Neural progenitor cell (in vitro differentiated cells): ENCODE measurements around the gene FAF1. TPM values are rescaled to one million over a fixed set of nuclear protein-coding genes. Genes with fewer than 3 reads are reported as not detected.

Source experiments
- DNase-seq: peaks from one replicate; pipeline ENCODE4 v3.0.0-alpha.2; 2016; ENCODE audit warnings: low spot score
- H2AFZ ChIP-seq: fragments of 200-600 bp; sonication (generic); replicated peaks from 2 replicates; pipeline ENCODE4 v1.6.1; 2016; ENCODE audit warnings: antibody characterized with exemption
- H3F3A ChIP-seq: fragments of 200-600 bp; sonication (generic); 2 replicates; pipeline ENCODE4 v1.6.1; 2016; ENCODE audit warnings: antibody characterized with exemption, low read depth
- H3K27ac ChIP-seq: fragments of 200-600 bp; sonication (generic); 2 replicates; pipeline ENCODE4 v1.5.1; 2016; ENCODE audit warnings: mild to moderate bottlenecking
- H3K27me3 ChIP-seq: fragments of 200-600 bp; sonication (generic); 2 replicates; pipeline ENCODE4 v1.6.1; 2016; ENCODE audit warnings: mild to moderate bottlenecking, moderate library complexity
- H3K36me3 ChIP-seq: fragments of 200-600 bp; sonication (generic); 2 replicates; pipeline ENCODE4 v1.5.1; 2016
- H3K4me1 ChIP-seq: fragments of 200-600 bp; sonication (generic); 2 replicates; pipeline ENCODE4 v1.6.1; 2016; ENCODE audit warnings: mixed run types
- H3K4me2 ChIP-seq: fragments of 200-600 bp; sonication (generic); 2 replicates; pipeline ENCODE4 v1.6.1; 2016
- H3K4me3 ChIP-seq: fragments of 200-600 bp; sonication (generic); 2 replicates; pipeline ENCODE4 v1.5.1; 2016
- H3K79me2 ChIP-seq: fragments of 200-600 bp; sonication (generic); 2 replicates; pipeline ENCODE4 v1.6.1; 2016; ENCODE audit warnings: low read depth
- H3K9ac ChIP-seq: fragments of 200-600 bp; sonication (generic); 2 replicates; pipeline ENCODE4 v1.6.1; 2016
- H3K9me3 ChIP-seq: fragments of 200-600 bp; sonication (generic); 2 replicates; pipeline ENCODE4 v1.5.1; 2016; ENCODE audit warnings: low read depth
- H4K20me1 ChIP-seq: fragments of 200-600 bp; sonication (generic); 2 replicates; pipeline ENCODE4 v1.6.1; 2016; ENCODE audit warnings: low read depth
- H3K27ac Mint-ChIP-seq: 3 replicates; pipeline ENCODE4 v1.8.0; 2021; ENCODE audit warnings: mixed read lengths
- H3K27me3 Mint-ChIP-seq: 2 replicates; pipeline ENCODE4 v1.8.0; 2022; ENCODE audit warnings: low read depth, mild to moderate bottlenecking, inconsistent platforms, moderate library complexity, mixed read lengths; ENCODE audit not compliant: insufficient read depth
- H3K36me3 Mint-ChIP-seq: 3 replicates; pipeline ENCODE4 v1.8.0; 2021; ENCODE audit warnings: mixed read lengths
- H3K4me1 Mint-ChIP-seq: 3 replicates; pipeline ENCODE4 v1.8.0; 2021; ENCODE audit warnings: mixed read lengths
- H3K4me3 Mint-ChIP-seq: 3 replicates; pipeline ENCODE4 v1.8.0; 2021; ENCODE audit warnings: mild to moderate bottlenecking, moderate library complexity, mixed read lengths
- H3K9me3 Mint-ChIP-seq: 3 replicates; pipeline ENCODE4 v1.8.0; 2020; ENCODE audit warnings: mixed read lengths
- CTCF ChIP-seq: fragments of 200-600 bp; sonication (generic); IDR thresholded peaks from 2 replicates; pipeline ENCODE4 v1.5.1; 2017; ENCODE audit warnings: antibody characterized with exemption, mild to moderate bottlenecking
- EZH2 ChIP-seq: fragments of 200-600 bp; sonication (generic); IDR thresholded peaks from 2 replicates; pipeline ENCODE4 v1.6.1; 2017; ENCODE audit warnings: antibody characterized with exemption, mild to moderate bottlenecking, moderate library complexity
- EZH2phosphoT487 ChIP-seq: fragments of 200-600 bp; sonication (generic); IDR thresholded peaks from 2 replicates; pipeline ENCODE4 v1.6.1; 2017; ENCODE audit warnings: antibody characterized with exemption
- total RNA-seq: library from RNA; depleted of rRNA; stranded (reverse); fragments of >200 nt; gene quantifications from 2 replicates; pipeline ENCODE4 v1.2.3, GENCODE V29; 2015; ENCODE audit warnings: low replicate concordance

FAF1 gene
- total RNA-seq, 1 donor from 2014 or later: 103 TPM

- no peak overlapping the region for H3K4me2 ChIP-seq
- H3K27ac Mint-ChIP-seq: no peak overlapping the region
- no peak for TF ChIP-seq EZH2phosphoT487
- TF ChIP-seq EZH2: no peak
- no peak for TF ChIP-seq CTCF
- peaks cover 4% of the 10 kb centered on the region for H3K4me1 Mint-ChIP-seq
- H3K4me1 ChIP-seq: no peaks in the 10 kb centered on the region
- no peak overlapping the region for H2AFZ ChIP-seq
- H3K36me3 Mint-ChIP-seq: no peaks in the 10 kb centered on the region
- H3K27me3 ChIP-seq: no peaks in the 10 kb centered on the region
- H3K9ac ChIP-seq: no peak overlapping the region
- no peaks in the 10 kb centered on the region for H3F3A ChIP-seq
- H4K20me1 ChIP-seq: no peaks in the 10 kb centered on the region
- no peaks in the 10 kb centered on the region for H3K36me3 ChIP-seq
- no peak overlapping the region for H3K4me3 ChIP-seq
- no peaks in the 10 kb centered on the region for H3K27me3 Mint-ChIP-seq
- H3K4me3 Mint-ChIP-seq: no peak overlapping the region
- H3K9me3 Mint-ChIP-seq: no peaks in the 10 kb centered on the region
- no peak overlapping the region for H3K27ac ChIP-seq
- no peaks in the 10 kb centered on the region for H3K79me2 ChIP-seq
- DNase-seq: no peak
- no peaks in the 10 kb centered on the region for H3K9me3 ChIP-seq
These were observed 314.9 kb downstream of the FAF1 start for GRCh38 chr1:50645139-50645538.

GRCh38 chr1:50644447-50645105 lies 315.5 kb downstream of the FAF1 start:
- Mint-ChIP-seq H3K36me3 (no peaks in the 10 kb centered on the region), H3K27me3 (no peaks in the 10 kb centered on the region), H3K27ac (no peak overlapping the region), H3K4me3 (no peak overlapping the region), H3K4me1 (peaks cover 4% of the 10 kb centered on the region), H3K9me3 (no peaks in the 10 kb centered on the region)
- H3K9ac ChIP-seq: no peak overlapping the region
- DNase-seq: no peak
- H3F3A ChIP-seq: no peaks in the 10 kb centered on the region
- no peak overlapping the region for H2AFZ ChIP-seq
- H3K27ac ChIP-seq: no peak overlapping the region
- no peaks in the 10 kb centered on the region for H4K20me1 ChIP-seq
- no peak overlapping the region for H3K4me3 ChIP-seq
- H3K4me2 ChIP-seq: no peak overlapping the region
- H3K27me3 ChIP-seq: no peaks in the 10 kb centered on the region
- no peaks in the 10 kb centered on the region for H3K36me3 ChIP-seq
- no peaks in the 10 kb centered on the region for H3K9me3 ChIP-seq
- no peak for TF ChIP-seq EZH2
- no peak for TF ChIP-seq EZH2phosphoT487
- H3K4me1 ChIP-seq: no peaks in the 10 kb centered on the region
- no peaks in the 10 kb centered on the region for H3K79me2 ChIP-seq

- Mint-ChIP-seq H3K27me3 (no peaks in the 10 kb centered on the region), H3K4me1 (peaks cover 9% of the 10 kb centered on the region)
- no peak for TF ChIP-seq CTCF
- no peak for TF ChIP-seq EZH2phosphoT487
- no peak for TF ChIP-seq EZH2
These were observed 322.6 kb downstream of the FAF1 start for GRCh38 chr1:50637460-50637859.

DNA sequence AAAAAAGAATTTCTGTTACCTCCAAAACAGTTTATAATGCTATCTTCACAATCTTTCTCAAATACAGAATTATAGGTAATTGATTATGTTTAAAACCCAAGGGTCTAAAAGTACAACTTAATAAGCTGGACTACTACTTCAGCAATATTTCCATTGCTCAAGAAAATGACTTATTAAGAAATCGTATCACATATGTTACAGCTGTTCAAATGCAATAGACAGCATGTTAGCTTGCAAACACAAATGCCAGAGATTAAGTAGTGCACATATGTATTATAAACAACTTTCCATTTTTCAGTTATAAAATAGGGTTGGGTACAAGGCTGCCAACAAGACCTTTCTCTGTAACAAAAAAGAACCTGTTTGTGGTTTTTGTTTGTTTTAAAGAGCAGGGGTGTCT lies 325.8 kb downstream of the FAF1 start:
- H3K4me1 Mint-ChIP-seq: peaks cover 9% of the 10 kb centered on the region
- no peaks in the 10 kb centered on the region for H3K27me3 Mint-ChIP-seq
- no peak overlapping the region for H3K4me2 ChIP-seq
- H2AFZ ChIP-seq: no peak overlapping the region
- TF ChIP-seq EZH2: no peak
- no peak for TF ChIP-seq EZH2phosphoT487
- TF ChIP-seq CTCF: no peak
- no peak overlapping the region for H3K4me3 Mint-ChIP-seq
- H3K27me3 ChIP-seq: no peaks in the 10 kb centered on the region
- H3K27ac Mint-ChIP-seq: no peak overlapping the region
- no peaks in the 10 kb centered on the region for H3K9me3 Mint-ChIP-seq
- no peaks in the 10 kb centered on the region for H4K20me1 ChIP-seq
- H3K9me3 ChIP-seq: no peaks in the 10 kb centered on the region
- no peak overlapping the region for H3K27ac ChIP-seq
- peaks cover 15% of the 10 kb centered on the region for H3K4me1 ChIP-seq
- H3K36me3 ChIP-seq: no peaks in the 10 kb centered on the region
- H3K36me3 Mint-ChIP-seq: peaks cover 2% of the 10 kb centered on the region
- H3K79me2 ChIP-seq: no peaks in the 10 kb centered on the region
- H3K9ac ChIP-seq: no peak overlapping the region
- H3F3A ChIP-seq: no peaks in the 10 kb centered on the region
- DNase-seq: no peak
- no peak overlapping the region for H3K4me3 ChIP-seq

More at GRCh38 chr1:50637460-50637859, 322.6 kb downstream of the FAF1 start:
- Histone ChIP-seq H3K27ac (no peak overlapping the region), H3K79me2 (no peaks in the 10 kb centered on the region), H2AFZ (no peak overlapping the region), H4K20me1 (no peaks in the 10 kb centered on the region), H3K4me2 (no peak overlapping the region), H3K36me3 (no peaks in the 10 kb centered on the region), H3K4me1 (peaks cover 15% of the 10 kb centered on the region), H3K27me3 (no peaks in the 10 kb centered on the region), H3K9me3 (no peaks in the 10 kb centered on the region), H3K9ac (no peak overlapping the region), H3K4me3 (no peak overlapping the region), H3F3A (no peaks in the 10 kb centered on the region)
- Mint-ChIP-seq H3K9me3 (no peaks in the 10 kb centered on the region), H3K27ac (no peak overlapping the region), H3K36me3 (peaks cover 3% of the 10 kb centered on the region), H3K4me3 (no peak overlapping the region)
- no peak for DNase-seq
